Vagina (tissue), 2 donors: ENCODE data around the gene TNIP1. TPM values are rescaled to one million over a fixed set of nuclear protein-coding genes. Genes with fewer than 3 reads are reported as not detected.
A peak's percentile ranks its signal among the peaks of the same experiment; 100 is the strongest.

Source experiments
- DNase-seq, 2 donors: peaks; one replicate each; pipeline ENCODE4 v3.0.0-alpha.2; 2017; ENCODE audit errors: extremely low spot score in 2 of 2
- H3K27ac ChIP-seq: fragments of 200-600 bp; sonication (generic); one replicate; pipeline ENCODE4 v1.5.1; 2019
- H3K27me3 ChIP-seq: fragments of 200-600 bp; sonication (generic); one replicate; pipeline ENCODE4 v1.5.1; 2019
- H3K36me3 ChIP-seq, 2 donors: fragments of 200-600 bp; sonication (generic); one replicate each; pipeline ENCODE4 v1.5.1; 2017 to 2019
- H3K4me1 ChIP-seq: fragments of 200-600 bp; sonication (generic); one replicate; pipeline ENCODE4 v1.5.1; 2019
- H3K4me3 ChIP-seq, 2 donors: fragments of 200-600 bp; sonication (generic); 1 replicate in 1 of 2; 2 replicates in 1 of 2; pipeline ENCODE4 v1.5.1; 2016 to 2019
- H3K9me3 ChIP-seq: fragments of 200-600 bp; sonication (generic); one replicate; pipeline ENCODE4 v1.5.1; 2019
- CTCF ChIP-seq, 3 experiments: fragments of 450-650 bp in 2 of 3; fragments of 200-600 bp in 1 of 3; sonication (generic) in 1 of 3; IDR thresholded peaks; one replicate each; pipeline ENCODE4 v1.5.1; 2017 to 2019; ENCODE audit warnings: antibody characterized with exemption in 3 of 3, mild to moderate bottlenecking in 2 of 3, moderate library complexity in 2 of 3
- POLR2A ChIP-seq, 2 donors: fragments of 450-650 bp; IDR thresholded peaks; one replicate each; pipeline ENCODE4 v1.6.1; 2017; ENCODE audit warnings: antibody characterized with exemption in 2 of 2, mild to moderate bottlenecking in 2 of 2, moderate library complexity in 2 of 2
- POLR2AphosphoS5 ChIP-seq, 2 donors: sonication (generic); formaldehyde crosslinking; IDR thresholded peaks; one replicate each; pipeline ENCODE4 v1.9.0; 2017; ENCODE audit warnings: antibody characterized with exemption in 2 of 2, mild to moderate bottlenecking in 2 of 2, low read depth in 1 of 2; ENCODE audit not compliant: insufficient read depth in 1 of 2
- intact Hi-C: fragments of 100-400 bp; cut with DNase I; formaldehyde crosslinking; loops from one replicate; pipeline ENCODE4 v1.15.1; 2023
- total RNA-seq: library from RNA; depleted of rRNA; stranded (reverse); fragments of >200 nt; gene quantifications from one replicate; pipeline ENCODE4 v1.2.3, GENCODE V29; 2016

TNIP1 gene
- total RNA-seq, 1 donor from 2014 or later = 92.6 TPM

- intact Hi-C loops = loop anchor here (5.0 kb wide), 1 partner anchor 98 kb away; no protein-coding TSS in a partner anchor
- DNase-seq = no peak
- H3K4me1 ChIP-seq = peaks cover 41% of the 10 kb centered on the region
- no peaks in the 10 kb centered on the region for H3K36me3 ChIP-seq
- no peak overlapping the region for H3K27ac ChIP-seq
- H3K27me3 ChIP-seq = no peaks in the 10 kb centered on the region
- no peaks in the 10 kb centered on the region for H3K9me3 ChIP-seq
- TF ChIP-seq POLR2AphosphoS5 (IDR thresholded peaks at IDR 0.05; ENCODE audit: insufficient read depth in 1 of 2, low read depth in 1 of 2) = no peak
- no peak for TF ChIP-seq CTCF (IDR thresholded peaks at IDR 0.05)
- H3K4me3 ChIP-seq = no peak overlapping the region
Measured at GRCh38 chr5:151008906-151009305, 71.9 kb downstream of the TNIP1 start.

DNA sequence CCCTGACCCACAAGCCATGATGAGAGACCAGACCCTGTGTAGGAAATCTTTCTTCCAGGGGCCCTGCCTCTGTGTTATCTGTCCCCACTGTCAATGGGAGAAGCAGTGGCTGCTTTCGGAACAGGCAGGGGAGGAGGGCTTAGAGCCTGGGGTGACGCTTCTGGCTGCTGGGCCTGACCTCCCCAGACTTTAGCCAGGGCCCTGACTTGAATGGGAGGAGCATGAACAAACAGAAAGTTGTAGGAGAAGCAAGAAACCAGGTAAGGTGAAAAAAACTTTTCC lies 72.7 kb downstream of the TNIP1 start:
- no peaks in the 10 kb centered on the region for H3K27me3 ChIP-seq
- no peak overlapping the region for H3K4me3 ChIP-seq
- TF ChIP-seq POLR2A (IDR thresholded peaks at IDR 0.05) = no peak
- no peak for TF ChIP-seq CTCF (IDR thresholded peaks at IDR 0.05)
- TF ChIP-seq POLR2AphosphoS5 (IDR thresholded peaks at IDR 0.05; ENCODE audit: insufficient read depth in 1 of 2, low read depth in 1 of 2) = no peak
- no peaks in the 10 kb centered on the region for H3K9me3 ChIP-seq
- H3K4me1 ChIP-seq = peaks cover 48% of the 10 kb centered on the region
- H3K27ac ChIP-seq = peak overlapping the region; percentile 81
- intact Hi-C loops = loop anchor here (5.0 kb wide), 1 partner anchor 99 kb away; no protein-coding TSS in a partner anchor
- no peaks in the 10 kb centered on the region for H3K36me3 ChIP-seq
- DNase-seq = no peak

- no peak overlapping the region for H3K4me3 ChIP-seq
- intact Hi-C loops = loop anchor here (5.0 kb wide), 1 partner anchor 100 kb away; no protein-coding TSS in a partner anchor
- H3K4me1 ChIP-seq = peaks cover 53% of the 10 kb centered on the region
- H3K27ac ChIP-seq = peak overlapping the region; percentile 81
- H3K9me3 ChIP-seq = no peaks in the 10 kb centered on the region
- H3K27me3 ChIP-seq = no peaks in the 10 kb centered on the region
- TF ChIP-seq POLR2A (IDR thresholded peaks at IDR 0.05) = no peak
- TF ChIP-seq CTCF (IDR thresholded peaks at IDR 0.05) = no peak
- TF ChIP-seq POLR2AphosphoS5 (IDR thresholded peaks at IDR 0.05; ENCODE audit: insufficient read depth in 1 of 2, low read depth in 1 of 2) = no peak
- no peaks in the 10 kb centered on the region for H3K36me3 ChIP-seq
- DNase-seq = no peak
Measured at GRCh38 chr5:151007430-151008209, 73.2 kb downstream of the TNIP1 start.

- no peaks in the 10 kb centered on the region for H3K9me3 ChIP-seq
- H3K27ac ChIP-seq = peak overlapping the region; percentile 81
- no peaks in the 10 kb centered on the region for H3K36me3 ChIP-seq
- peaks cover 55% of the 10 kb centered on the region for H3K4me1 ChIP-seq
- no peak for DNase-seq
- H3K4me3 ChIP-seq = no peak overlapping the region
- intact Hi-C loops = loop anchor here (5.0 kb wide), 1 partner anchor 100 kb away; no protein-coding TSS in a partner anchor
- H3K27me3 ChIP-seq = no peaks in the 10 kb centered on the region
- TF ChIP-seq POLR2A (IDR thresholded peaks at IDR 0.05) (no peak), CTCF (IDR thresholded peaks at IDR 0.05) (no peak), POLR2AphosphoS5 (IDR thresholded peaks at IDR 0.05; ENCODE audit: insufficient read depth in 1 of 2, low read depth in 1 of 2) (no peak)
Measured at GRCh38 chr5:151006704-151007334, 74.0 kb downstream of the TNIP1 start.
